AG09309 (cell line): ENCODE measurements around the gene RBM17.
"Not testable (repeated sequence)": the region's sequence is repeated elsewhere in the genome, so short reads cannot be mapped to it uniquely, and the experiment has no call there.

Experiments
- DNase-seq: peaks from one replicate; pipeline ENCODE4 v3.0.0-alpha.2; 2010; ENCODE audit warnings: low read depth
- H3K4me3 ChIP-seq: 2 replicates; pipeline ENCODE4 v1.5.1; 2011; ENCODE audit warnings: mild to moderate bottlenecking, low read depth, low read length, moderate library complexity; ENCODE audit not compliant: control insufficient read depth
- CTCF ChIP-seq: IDR thresholded peaks from 2 replicates; pipeline ENCODE4 v1.5.1; 2011; ENCODE audit warnings: mild to moderate bottlenecking, low read depth, low read length, inconsistent platforms; ENCODE audit not compliant: insufficient read depth, control insufficient read depth; ENCODE audit errors: missing control alignments

RBM17 gene

GRCh38 chr10:6136215-6137201 lies 47.7 kb downstream of the RBM17 start:
- DNase-seq = peak; percentile 40
- peak; percentile 15 for TF ChIP-seq CTCF
- H3K4me3 ChIP-seq = no peak overlapping the region

GRCh38 chr10:6138456-6138855 lies 49.6 kb downstream of the RBM17 start:
- TF ChIP-seq CTCF = no peak
- DNase-seq = no peak
- no peak overlapping the region for H3K4me3 ChIP-seq

- TF ChIP-seq CTCF = no peak
- no peak for DNase-seq
- no peak overlapping the region for H3K4me3 ChIP-seq
Measured at GRCh38 chr10:6139470-6139869, 50.6 kb downstream of the RBM17 start.

- H3K4me3 ChIP-seq = no peak overlapping the region
Measured at GRCh38 chr10:6140141-6140841, 51.5 kb downstream of the RBM17 start.

GRCh38 chr10:6140965-6141295 lies 52.1 kb downstream of the RBM17 start:
- DNase-seq = no peak
- no peak overlapping the region for H3K4me3 ChIP-seq
- no peak for TF ChIP-seq CTCF

More at GRCh38 chr10:6140141-6140841, 51.5 kb downstream of the RBM17 start:
- DNase-seq = no peak
- no peak for TF ChIP-seq CTCF

GRCh38 chr10:6141296-6142151 lies 52.7 kb downstream of the RBM17 start:
- TF ChIP-seq CTCF = no peak
- peak overlapping the region; percentile 31 for H3K4me3 ChIP-seq
- peak; percentile 57 for DNase-seq

GRCh38 chr10:6142186-6142585 lies 53.4 kb downstream of the RBM17 start:
- DNase-seq = not testable (repeated sequence)
- peak overlapping the region; percentile 31 for H3K4me3 ChIP-seq
